GM21528 (cell line): ENCODE results near the gene GDPD3.

Experiments used
- ATAC-seq: cut with Tn5 transposase; IDR thresholded peaks from one replicate; pipeline ENCODE4 v1.9.1; 2021; ENCODE audit warnings: mild to moderate bottlenecking, moderate library complexity; ENCODE audit not compliant: unreplicated experiment, low FRiP score

Gene GDPD3

DNA sequence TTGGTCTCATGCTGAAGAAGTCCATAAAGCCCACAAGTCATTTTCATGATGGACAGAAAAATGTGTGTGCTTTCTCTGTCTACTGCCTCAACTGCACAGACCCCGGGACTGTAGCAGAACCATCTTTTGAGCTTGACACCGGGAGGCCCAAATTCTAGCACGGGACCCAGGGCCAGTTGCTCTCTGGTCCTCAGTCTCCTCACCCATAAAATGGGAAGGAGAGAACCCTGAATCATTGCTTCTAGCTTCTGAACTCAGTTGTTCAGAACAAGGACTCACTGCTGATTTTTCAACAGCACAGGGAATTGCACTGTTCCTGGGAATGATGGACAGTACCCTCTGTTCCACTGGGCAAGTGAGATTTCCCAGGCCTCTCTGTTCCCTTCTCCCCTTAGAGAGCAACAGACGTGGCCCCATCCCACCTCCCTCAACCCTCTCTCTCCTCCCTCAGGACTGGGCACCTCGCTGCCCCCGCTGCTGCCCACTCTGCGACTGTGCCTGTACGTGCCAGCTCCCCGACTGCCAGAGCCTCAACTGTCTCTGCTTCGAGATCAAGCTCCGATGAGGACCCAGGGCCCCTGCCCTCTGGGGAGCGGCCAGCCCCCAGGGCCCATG, 50.0 kb downstream of the GDPD3 start:
- ATAC-seq = no peak

DNA sequence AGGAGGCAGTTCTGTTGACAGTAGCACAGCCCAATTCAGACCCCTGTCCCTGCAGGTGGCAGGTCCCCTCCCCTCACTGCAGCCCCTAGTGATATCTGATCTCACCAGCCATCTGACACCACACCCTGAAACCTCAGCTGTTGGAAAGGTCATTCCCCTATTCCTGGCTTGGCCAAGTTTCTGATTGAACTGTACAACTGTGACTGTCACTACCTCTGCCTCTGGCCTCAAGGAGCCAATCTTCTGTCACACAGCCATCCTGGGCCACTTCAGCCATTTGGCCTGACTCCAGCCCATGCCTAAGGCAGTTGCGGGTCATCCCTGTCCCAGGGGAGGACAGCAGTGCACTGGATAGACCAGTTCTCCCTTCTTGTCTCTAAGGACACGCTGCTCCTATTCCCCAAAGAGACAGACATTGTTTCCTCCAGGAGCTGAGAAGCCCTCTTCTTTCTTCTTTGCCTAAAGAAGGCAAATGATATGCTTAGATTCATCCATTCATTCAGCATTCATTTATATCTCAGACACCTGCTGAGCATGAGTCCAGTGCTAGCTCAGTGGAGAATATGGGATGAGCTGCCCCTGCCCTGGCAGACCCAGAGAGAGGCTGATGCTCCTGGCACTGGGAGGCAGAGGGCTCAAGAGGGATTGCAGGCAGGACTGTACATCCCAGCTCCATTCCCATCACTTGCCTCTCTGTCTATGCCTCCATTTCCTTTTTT, 52.3 kb downstream of the GDPD3 start:
- ATAC-seq = no peak

DNA sequence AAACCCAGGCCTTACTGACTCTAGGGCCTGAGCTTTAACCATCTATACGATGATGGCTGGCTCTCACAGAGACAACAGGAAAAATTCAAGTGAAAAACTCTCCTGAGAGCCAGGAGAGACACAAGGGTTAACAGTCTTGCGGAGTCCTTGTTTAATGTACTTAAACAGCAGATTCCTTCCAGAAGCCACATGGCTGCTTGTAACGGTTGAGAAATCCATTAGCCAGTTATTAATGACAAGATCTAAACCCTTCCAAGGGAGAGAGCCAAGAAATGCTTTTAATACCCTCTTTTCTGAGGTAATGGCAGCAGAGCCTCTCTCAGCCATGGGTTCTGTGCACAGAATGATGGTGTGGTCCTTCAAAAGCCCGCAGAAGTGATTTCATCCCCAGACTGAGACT, 53.0 kb downstream of the GDPD3 start:
- ATAC-seq = no peak

DNA sequence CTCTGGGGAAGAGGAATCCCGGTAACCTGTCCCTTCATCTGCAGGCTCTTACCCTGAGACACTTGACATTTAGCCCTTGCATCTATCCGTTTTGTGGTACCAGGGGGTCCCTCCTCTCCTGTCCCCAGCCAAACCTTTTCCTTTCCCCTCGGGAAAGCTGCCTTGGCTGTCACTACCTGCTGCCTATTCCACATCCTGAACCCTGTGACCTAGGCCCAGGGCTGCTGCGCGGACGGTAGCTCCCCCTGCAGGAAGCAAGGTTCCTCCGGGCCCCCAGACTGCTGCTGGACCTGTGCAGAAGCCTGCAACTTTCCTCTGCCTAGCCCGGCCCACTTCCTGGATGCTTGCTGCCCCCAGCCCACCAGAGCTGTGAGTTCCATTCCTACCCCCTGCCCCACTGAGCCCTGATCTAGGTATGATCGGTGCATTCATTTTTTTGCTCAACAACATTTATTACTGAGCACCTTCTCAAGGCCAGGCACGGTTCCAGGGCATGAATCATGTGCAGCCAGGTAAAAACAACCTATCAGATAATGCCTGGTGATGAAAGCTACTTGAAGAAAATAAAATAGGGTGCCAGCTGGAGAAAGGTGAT, 58.3 kb downstream of the GDPD3 start:
- ATAC-seq = no peak
